GM21447 (cell line): ENCODE data around the gene ACP3.
A peak's percentile ranks its signal among the peaks of the same experiment; 100 is the strongest.

Experiments
- ATAC-seq: cut with Tn5 transposase; IDR thresholded peaks from one replicate; pipeline ENCODE4 v1.9.1; 2021; ENCODE audit not compliant: unreplicated experiment

Gene ACP3

GRCh38 chr3:132315851-132316250 lies 1.4 kb upstream of the ACP3 start:
- no peak for ATAC-seq

- ATAC-seq: no peak
Measured at GRCh38 chr3:132318451-132318850, 1.2 kb downstream of the ACP3 start.

DNA sequence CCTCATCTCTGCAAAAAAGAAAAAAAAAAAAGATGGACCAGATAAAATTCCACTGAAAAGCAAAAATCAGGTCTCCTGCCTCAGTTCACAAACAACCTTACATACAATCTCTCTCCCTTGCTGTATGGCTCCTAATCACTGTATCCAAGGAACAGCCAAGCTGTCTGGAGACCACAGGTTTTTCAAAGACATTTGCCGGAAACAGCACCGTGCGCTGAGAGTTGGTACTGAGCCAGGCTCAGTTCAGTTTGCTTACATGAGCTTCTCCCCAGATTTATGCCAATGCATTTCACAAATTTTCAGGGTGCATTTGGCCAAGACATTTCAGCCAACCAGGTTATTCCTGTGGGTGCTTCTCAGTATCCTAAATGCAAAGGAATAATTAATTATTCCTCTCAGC lies 4.1 kb downstream of the ACP3 start:
- no peak for ATAC-seq

- no peak for ATAC-seq
Measured at GRCh38 chr3:132325103-132325606, 7.9 kb downstream of the ACP3 start.

DNA sequence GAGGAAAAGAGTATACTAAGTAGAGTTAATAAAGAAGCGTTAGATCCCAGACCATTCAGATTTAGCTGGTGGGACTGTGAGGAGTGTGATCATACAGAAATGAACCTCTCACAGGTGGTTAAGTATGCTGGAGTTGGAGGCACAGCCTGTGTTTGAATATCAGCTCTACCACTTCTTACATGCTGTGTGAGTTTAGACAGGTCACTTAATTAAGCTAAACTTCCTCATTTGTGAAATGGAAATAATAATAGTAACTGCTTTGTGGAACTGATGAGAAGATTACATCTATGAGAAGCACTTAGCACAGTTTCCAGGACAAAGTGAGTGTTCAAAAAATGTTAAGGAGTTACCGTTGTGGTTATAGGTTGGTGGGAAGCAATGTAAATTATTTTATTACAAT lies 8.4 kb downstream of the ACP3 start:
- ATAC-seq: no peak

DNA sequence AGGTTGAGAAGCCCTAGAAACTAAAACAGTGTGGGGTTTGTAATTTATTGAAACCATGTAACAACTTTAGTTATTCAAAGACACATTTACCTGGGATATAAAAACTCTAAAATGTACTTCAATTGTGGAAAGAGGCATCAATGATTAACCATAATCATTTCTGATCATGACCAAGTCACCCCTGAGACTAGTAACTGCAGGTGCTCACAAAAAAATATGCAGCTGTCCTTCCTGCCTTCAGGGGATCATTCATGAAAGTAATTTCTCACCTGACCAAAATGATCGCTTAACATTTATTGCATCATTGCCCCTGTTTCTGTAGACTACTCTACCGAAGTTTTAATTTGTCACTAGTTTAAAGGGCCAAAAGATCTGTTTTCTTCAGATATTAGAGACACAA lies 9.0 kb downstream of the ACP3 start:
- no peak for ATAC-seq

GRCh38 chr3:132332082-132332481 lies 14.9 kb downstream of the ACP3 start:
- ATAC-seq: no peak

DNA sequence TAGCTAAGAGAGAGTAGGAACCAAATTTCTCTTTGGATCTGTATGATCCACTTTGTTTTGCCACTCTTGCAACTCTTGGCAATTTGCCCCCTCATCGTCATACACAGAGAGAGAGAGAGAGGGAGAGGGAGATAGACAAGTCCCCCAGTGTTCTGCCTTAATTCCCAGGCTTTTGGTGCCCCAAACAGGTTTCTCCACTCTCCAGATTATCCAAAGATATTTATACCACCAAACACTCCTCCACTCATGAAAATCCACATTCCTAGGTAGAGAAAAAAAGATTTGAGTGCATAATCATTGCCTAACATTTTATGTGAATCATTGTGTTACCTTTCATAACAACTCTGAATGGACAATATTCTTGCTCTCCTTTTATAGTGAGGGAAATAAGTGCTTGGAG lies 15.3 kb downstream of the ACP3 start:
- no peak for ATAC-seq

- ATAC-seq: no peak
Measured at GRCh38 chr3:132341746-132342145, 24.5 kb downstream of the ACP3 start.

GRCh38 chr3:132342183-132342582 lies 25.0 kb downstream of the ACP3 start:
- no peak for ATAC-seq

DNA sequence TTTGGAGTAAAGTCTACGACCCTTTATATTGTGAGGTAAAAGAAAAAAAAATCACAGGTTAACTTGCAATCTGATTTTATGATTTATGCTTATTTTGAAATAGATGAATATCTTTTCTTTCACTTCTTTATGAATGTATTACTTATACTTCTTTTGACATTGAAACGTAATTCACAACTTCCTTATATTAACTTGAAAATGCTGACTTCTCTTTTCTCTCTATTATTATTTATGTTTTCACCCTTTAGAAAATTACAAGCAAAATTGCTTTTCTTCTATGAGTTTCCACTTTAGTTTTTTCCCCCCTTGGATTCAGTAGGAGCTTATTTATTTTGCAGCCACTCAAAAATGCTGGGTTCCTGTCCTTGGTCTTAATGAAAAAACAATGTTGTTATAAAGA lies 25.4 kb downstream of the ACP3 start:
- no peak for ATAC-seq

DNA sequence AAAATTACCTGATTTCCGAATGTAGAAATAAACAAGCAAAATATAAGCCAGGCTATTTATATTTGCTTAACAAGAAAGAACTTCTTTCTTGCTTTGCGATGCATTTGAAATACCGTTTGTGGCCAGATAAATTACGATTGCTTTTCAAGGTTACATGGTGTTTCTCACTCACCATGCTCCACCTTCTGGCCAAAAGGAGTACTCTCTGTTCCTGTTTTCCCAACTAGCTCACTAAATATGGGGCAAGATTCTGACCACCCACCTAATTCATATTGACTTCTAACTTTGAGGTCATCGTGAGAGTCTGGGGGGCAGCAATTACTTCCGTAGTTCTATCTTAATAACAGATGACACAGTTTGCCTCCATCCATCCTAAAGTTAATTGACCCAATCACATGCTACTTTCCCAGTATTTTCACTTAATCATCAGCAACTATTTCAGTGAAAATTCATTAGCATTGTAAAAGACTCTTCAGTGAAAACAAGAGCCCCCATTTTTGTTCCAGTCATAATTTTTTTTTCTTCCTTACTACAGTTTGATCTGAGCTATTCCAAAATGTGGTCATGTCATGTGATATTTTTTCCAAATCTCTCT lies 25.9 kb downstream of the ACP3 start:
- ATAC-seq: peak; percentile 63

GRCh38 chr3:132344666-132345280 lies 27.6 kb downstream of the ACP3 start:
- ATAC-seq: no peak

DNA sequence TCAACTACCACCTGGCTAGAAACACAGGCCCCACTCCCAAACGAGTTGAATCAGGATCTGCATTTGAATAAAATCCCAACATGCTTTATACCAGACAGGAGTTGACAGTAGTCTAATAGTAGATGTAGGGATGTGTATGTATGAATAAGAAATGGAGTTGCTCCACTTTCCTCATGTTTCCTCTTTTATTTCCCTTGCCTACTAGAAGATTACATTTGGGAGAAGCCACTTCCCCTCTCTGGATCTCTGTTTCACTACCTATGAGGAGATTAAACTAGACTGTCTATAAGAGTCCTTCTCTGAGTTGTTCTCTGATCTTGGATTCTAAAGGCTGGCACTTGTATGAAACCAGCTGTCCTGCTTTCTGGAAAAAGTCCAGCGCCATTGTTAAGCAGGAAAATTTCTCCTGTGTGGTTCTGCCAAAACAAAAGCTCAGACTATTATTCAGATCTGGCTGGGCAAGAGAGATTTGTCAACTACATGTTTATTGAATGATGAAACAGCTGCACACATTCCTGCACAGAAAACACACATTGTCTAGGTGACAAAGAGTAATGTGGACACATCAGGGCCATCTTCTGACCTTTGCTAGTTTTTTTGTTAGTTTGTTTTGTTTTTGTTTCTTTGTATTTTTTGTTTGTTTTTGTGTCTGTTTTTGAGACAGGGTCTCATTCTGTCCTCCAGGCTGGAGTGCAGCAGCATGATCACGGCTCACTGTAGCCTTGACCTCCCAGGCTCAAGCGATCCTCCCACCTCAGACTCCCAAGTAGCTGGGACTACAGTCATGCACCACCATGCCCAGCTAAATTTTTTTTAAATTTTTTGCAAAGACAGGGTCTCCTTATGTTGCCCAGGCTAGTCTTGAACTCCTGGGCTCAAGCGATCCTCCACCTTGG lies 29.9 kb downstream of the ACP3 start:
- no peak for ATAC-seq

DNA sequence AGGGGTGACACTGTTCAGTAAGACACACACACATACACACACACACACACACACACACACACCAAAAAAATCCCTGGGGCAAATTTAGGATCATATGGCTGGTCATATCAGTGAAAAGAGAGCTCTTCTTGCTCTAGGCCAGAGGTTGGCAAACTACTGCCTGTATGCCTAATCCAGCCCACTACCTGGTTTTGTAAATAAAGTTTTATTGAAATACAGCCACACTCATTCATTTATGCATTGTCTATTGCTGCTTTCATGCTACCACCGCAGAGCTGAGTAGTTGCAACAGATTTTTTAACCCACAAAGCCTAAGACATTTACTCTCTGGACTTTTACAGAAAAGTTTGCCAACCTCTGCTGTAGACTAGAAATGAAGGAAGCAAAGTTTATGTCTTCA lies 30.6 kb downstream of the ACP3 start:
- no peak for ATAC-seq

DNA sequence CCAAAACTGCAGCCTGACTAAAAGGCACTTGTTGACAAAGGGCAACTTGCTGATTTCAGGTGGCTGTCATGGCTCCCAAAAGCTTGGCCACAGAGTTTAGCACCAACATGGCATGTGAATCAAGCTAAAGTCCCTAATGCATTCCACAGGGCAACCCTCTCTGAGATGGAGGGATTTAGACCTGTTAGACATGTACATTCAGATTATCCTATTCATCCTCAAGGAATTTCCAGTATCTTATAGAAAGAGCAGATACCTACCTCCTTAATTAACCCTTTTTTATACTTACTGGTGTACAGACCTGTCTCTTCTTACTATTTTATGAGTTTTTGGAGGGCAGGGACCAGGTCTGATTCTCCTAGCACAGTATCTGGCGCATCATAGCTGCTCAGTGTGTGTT lies 31.3 kb downstream of the ACP3 start:
- no peak for ATAC-seq

DNA sequence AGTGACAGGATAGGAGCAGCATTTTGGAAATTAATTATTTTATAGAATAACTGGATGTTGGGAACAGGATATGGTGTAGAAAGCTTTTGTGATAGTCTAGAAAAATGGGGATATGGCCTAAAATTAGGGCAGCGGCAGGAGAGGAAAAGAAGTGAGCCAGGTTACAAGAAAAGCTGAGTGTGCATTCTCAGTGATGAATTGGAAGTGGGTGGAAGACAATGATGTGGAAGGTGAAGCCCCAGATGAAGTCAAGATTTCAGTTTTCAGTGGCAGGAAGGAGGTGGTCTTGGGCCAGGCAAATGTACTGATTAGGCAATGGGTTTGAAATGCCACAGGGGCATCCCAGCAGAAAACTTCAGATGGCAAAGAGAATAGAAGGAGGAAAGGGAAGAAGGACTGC lies 33.6 kb downstream of the ACP3 start:
- ATAC-seq: no peak

GRCh38 chr3:132351222-132351806 lies 34.1 kb downstream of the ACP3 start:
- no peak for ATAC-seq

DNA sequence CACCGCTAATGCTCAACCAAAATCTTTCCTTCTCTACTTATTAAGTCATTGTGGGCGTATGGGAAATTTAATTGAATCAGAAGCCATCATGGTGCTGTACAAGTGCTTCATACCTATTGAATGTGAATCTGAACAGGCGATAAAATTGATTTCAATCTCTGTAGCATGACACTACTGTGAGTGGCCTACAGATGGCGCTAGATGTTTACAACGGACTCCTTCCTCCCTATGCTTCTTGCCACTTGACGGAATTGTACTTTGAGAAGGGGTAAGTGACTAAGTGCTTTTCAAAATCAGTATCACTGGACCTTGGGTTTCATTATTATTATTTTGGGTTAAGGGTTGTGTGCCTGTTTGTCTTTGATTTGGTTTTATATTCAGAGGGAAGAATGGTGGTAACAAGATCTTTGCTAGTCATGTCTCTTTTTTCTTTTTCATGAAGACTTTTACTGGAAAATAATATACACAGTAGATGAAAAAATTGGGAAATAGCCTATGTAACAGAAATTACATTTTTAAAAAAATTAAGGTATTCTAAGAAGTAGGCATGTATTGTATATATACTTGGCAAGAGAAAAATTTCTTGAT lies 35.4 kb downstream of the ACP3 start:
- no peak for ATAC-seq

GRCh38 chr3:132354916-132355702 lies 37.9 kb downstream of the ACP3 start:
- no peak for ATAC-seq
